SH-SY5Y (cell line): ENCODE results near the gene PPL.

Experiments
- GATA2 ChIP-seq: IDR thresholded peaks from 2 replicates; pipeline ENCODE4 v1.6.1; 2011; ENCODE audit warnings: mild to moderate bottlenecking, low read depth, low read length
- GATA3 ChIP-seq: IDR thresholded peaks from 2 replicates; pipeline ENCODE4 v1.6.1; 2011; ENCODE audit warnings: low read depth, mild to moderate bottlenecking, low read length, moderate library complexity

GRCh38 chr16:4884209-4884608 lies 52.7 kb downstream of the PPL start:
- TF ChIP-seq GATA2 (no peak), GATA3 (no peak)
